IMR-90 (cell line): Measurements from ENCODE around the gene RGP1. TPM values are rescaled to one million over a fixed set of nuclear protein-coding genes. Genes with fewer than 3 reads are reported as not detected.

Experiments used
- ATAC-seq: fragments of 200-7000 bp; cut with Tn5 transposase; 2 replicates; pipeline ENCODE4 v1.9.1; 2020; ENCODE audit warnings: low read depth, mild to moderate bottlenecking, moderate library complexity
- BruUV-seq: library from RNA; stranded (reverse); fragments of 400-500 nt; replicated peaks from 2 replicates; lab custom pipeline; 2021; lab: Mats Ljungman, UMichigan
- CTCF ChIA-PET: fragments of 300-600 bp; formaldehyde crosslinking; extraction: SDS; loops from one replicate; lab custom pipeline; 2021; ENCODE audit warnings: antibody characterized with exemption; lab: Yijun Ruan, JAX
- POLR2A ChIA-PET: fragments of 300-600 bp; sonication (Branson Sonifier 250); formaldehyde crosslinking; loops from one replicate; lab custom pipeline; 2022; ENCODE audit warnings: antibody characterized with exemption; ENCODE audit not compliant: unreplicated experiment; lab: Charles Lee
- DNase-seq: peaks from one replicate; pipeline ENCODE4 v3.0.0; 2013
- H2AFZ ChIP-seq: replicated peaks from 2 replicates; pipeline ENCODE3; 2013; ENCODE audit warnings: low read length, mild to moderate bottlenecking; ENCODE audit not compliant: poor library complexity
- H2AK5ac ChIP-seq: 2 replicates; pipeline ENCODE4 v1.6.1; 2013; ENCODE audit warnings: low read depth, low read length, inconsistent platforms
- H2AK9ac ChIP-seq: replicated peaks from 2 replicates; pipeline ENCODE3; 2013; ENCODE audit warnings: mild to moderate bottlenecking, low read depth, low read length, moderate library complexity; ENCODE audit not compliant: poor library complexity
- H2BK120ac ChIP-seq: 2 replicates; pipeline ENCODE4 v1.6.1; 2013; ENCODE audit warnings: low read depth, low read length, inconsistent platforms
- H2BK15ac ChIP-seq: 3 replicates; pipeline ENCODE4 v1.6.1; 2013; ENCODE audit warnings: low read depth, low read length, inconsistent platforms
- H2BK20ac ChIP-seq: 2 replicates; pipeline ENCODE4 v1.6.1; 2013; ENCODE audit warnings: low read depth, mild to moderate bottlenecking, inconsistent platforms, low read length, moderate library complexity
- H2BK5ac ChIP-seq: 2 replicates; pipeline ENCODE4 v1.6.1; 2013; ENCODE audit warnings: mild to moderate bottlenecking, low read depth, low read length, inconsistent platforms; ENCODE audit not compliant: poor library complexity, severe bottlenecking
- H3K14ac ChIP-seq: replicated peaks from 2 replicates; pipeline ENCODE4 v1.6.1; 2013; ENCODE audit warnings: low read depth, low read length, inconsistent platforms
- H3K18ac ChIP-seq: 2 replicates; pipeline ENCODE4 v1.6.1; 2013; ENCODE audit warnings: low read depth, low read length, control low read depth
- H3K23ac ChIP-seq: 2 replicates; pipeline ENCODE4 v1.6.1; 2013; ENCODE audit warnings: low read depth, low read length, inconsistent platforms
- H3K27ac ChIP-seq: 2 replicates; pipeline ENCODE4 v1.5.1; 2013; ENCODE audit warnings: mild to moderate bottlenecking, control low read depth, low read length; ENCODE audit not compliant: insufficient read depth
- H3K27me3 ChIP-seq: 2 replicates; pipeline ENCODE4 v1.6.1; 2013; ENCODE audit warnings: low read length; ENCODE audit not compliant: control insufficient read depth, insufficient read depth
- H3K36me3 ChIP-seq: 2 replicates; pipeline ENCODE4 v1.6.1; 2013; ENCODE audit warnings: low read length, mixed read lengths; ENCODE audit not compliant: control insufficient read depth, insufficient read depth
- H3K4ac ChIP-seq: 2 replicates; pipeline ENCODE4 v1.6.1; 2013; ENCODE audit warnings: low read depth, low read length, inconsistent platforms
- H3K4me1 ChIP-seq: 2 replicates; pipeline ENCODE4 v1.6.1; 2013; ENCODE audit warnings: low read length, mixed read lengths; ENCODE audit not compliant: control insufficient read depth, insufficient read depth
- H3K4me2 ChIP-seq: 2 replicates; pipeline ENCODE4 v1.6.1; 2013; ENCODE audit warnings: low read depth, mild to moderate bottlenecking, control low read depth, low read length, moderate library complexity
- H3K4me3 ChIP-seq: 2 replicates; pipeline ENCODE4 v1.5.1; 2013; ENCODE audit warnings: low read depth, mild to moderate bottlenecking, control low read depth, low read length, moderate library complexity; ENCODE audit not compliant: insufficient read depth
- H3K56ac ChIP-seq: 2 replicates; pipeline ENCODE4 v1.6.1; 2013; ENCODE audit warnings: low read length, inconsistent platforms; ENCODE audit not compliant: insufficient read depth; ENCODE audit errors: extremely low read depth
- H3K79me1 ChIP-seq, 2 experiments: 2 replicates each; pipeline ENCODE4 v1.6.1; 2013; ENCODE audit warnings: low read length in 2 of 2, inconsistent platforms in 1 of 2, low read depth in 1 of 2
- H3K9ac ChIP-seq: 2 replicates; pipeline ENCODE4 v1.6.1; 2013; ENCODE audit warnings: low read depth, low read length, control low read depth
- H3K9me1 ChIP-seq: 2 replicates; pipeline ENCODE4 v1.6.1; 2013; ENCODE audit warnings: low read length, inconsistent platforms; ENCODE audit not compliant: insufficient read depth
- H3K9me3 ChIP-seq: 2 replicates; pipeline ENCODE4 v1.6.1; 2013; ENCODE audit warnings: low read length; ENCODE audit not compliant: control insufficient read depth, insufficient read depth
- H4K20me1 ChIP-seq: 2 replicates; pipeline ENCODE4 v1.6.1; 2013; ENCODE audit warnings: low read length, inconsistent platforms; ENCODE audit not compliant: insufficient read depth
- H4K5ac ChIP-seq: 2 replicates; pipeline ENCODE4 v1.6.1; 2013; ENCODE audit warnings: mild to moderate bottlenecking, low read depth, low read length, control low read depth
- H4K8ac ChIP-seq, 2 experiments: 2 replicates each; pipeline ENCODE4 v1.6.1; 2013; ENCODE audit warnings: low read depth in 2 of 2, low read length in 2 of 2, control low read depth in 1 of 2, inconsistent platforms in 1 of 2
- H4K91ac ChIP-seq: 2 replicates; pipeline ENCODE4 v1.6.1; 2013; ENCODE audit warnings: low read depth, low read length, inconsistent platforms; ENCODE audit not compliant: insufficient read depth
- BHLHE40 ChIP-seq: fragments of 150-350 bp; IDR thresholded peaks from 2 replicates; pipeline ENCODE4 v1.6.1; 2016; ENCODE audit warnings: mild to moderate bottlenecking, low read depth, low read length
- CEBPB ChIP-seq: IDR thresholded peaks from 2 replicates; pipeline ENCODE4 v1.6.1; 2012; ENCODE audit warnings: low read depth, low read length, improper control_type of control experiment
- CTCF ChIP-seq: conservative IDR thresholded peaks from 2 replicates; pipeline ENCODE4 v1.5.1; 2012; ENCODE audit warnings: mild to moderate bottlenecking, low read depth, low read length, improper control_type of control experiment
- ELK1 ChIP-seq: fragments of 150-350 bp; IDR thresholded peaks from 2 replicates; pipeline ENCODE4 v1.6.1; 2016; ENCODE audit warnings: low read depth, mild to moderate bottlenecking, low read length, moderate library complexity, borderline replicate concordance
- FOS ChIP-seq: fragments of 150-350 bp; IDR thresholded peaks from 2 replicates; pipeline ENCODE4 v1.6.1; 2016; ENCODE audit warnings: low read depth, low read length
- MAFK ChIP-seq: IDR thresholded peaks from 2 replicates; pipeline ENCODE4 v1.6.1; 2012; ENCODE audit warnings: low read depth, low read length, improper control_type of control experiment
- MAZ ChIP-seq: IDR thresholded peaks from 2 replicates; pipeline ENCODE4 v1.6.1; 2012; ENCODE audit warnings: low read depth, mild to moderate bottlenecking, low read length, improper control_type of control experiment, moderate library complexity, borderline replicate concordance
- MXI1 ChIP-seq: IDR thresholded peaks from 2 replicates; pipeline ENCODE4 v1.6.1; 2012; ENCODE audit warnings: low read depth, mild to moderate bottlenecking, low read length, moderate library complexity, borderline replicate concordance
- NFE2L2 ChIP-seq: fragments of 150-350 bp; IDR thresholded peaks from 2 replicates; pipeline ENCODE4 v1.6.1; 2016; ENCODE audit warnings: low read depth, mild to moderate bottlenecking, low read length
- POLR2A ChIP-seq: IDR thresholded peaks from 2 replicates; pipeline ENCODE4 v1.6.1; 2012; ENCODE audit warnings: mild to moderate bottlenecking, low read depth, low read length
- RAD21 ChIP-seq: IDR thresholded peaks from 2 replicates; pipeline ENCODE4 v1.6.1; 2012; ENCODE audit warnings: low read length, improper control_type of control experiment
- RFX5 ChIP-seq: IDR thresholded peaks from 2 replicates; pipeline ENCODE4 v1.8.0; 2012; ENCODE audit warnings: low read depth, mild to moderate bottlenecking, low read length, moderate library complexity
- SMC3 ChIP-seq: fragments of 150-350 bp; IDR thresholded peaks from 2 replicates; pipeline ENCODE4 v1.6.1; 2016; ENCODE audit warnings: low read depth, mild to moderate bottlenecking, antibody characterized with exemption, low read length, moderate library complexity
- USF2 ChIP-seq: fragments of 150-350 bp; IDR thresholded peaks from 2 replicates; pipeline ENCODE4 v1.6.1; 2017; ENCODE audit warnings: mild to moderate bottlenecking, antibody characterized with exemption, low read length, low read depth
- WGBS, 2 experiments: methylation state at CpG; one replicate each; pipeline versions ENCODE4 v1.1.5 to v1.1.7; 2013; ENCODE audit warnings: missing lambda C conversion rate in 2 of 2; ENCODE audit not compliant: insufficient read length in 1 of 2; ENCODE audit errors: extremely low coverage in 2 of 2; 5-methylcytosine and 5-hydroxymethylcytosine counted together
- dilution Hi-C: fragments of 300-500 bp; cut with HindIII; formaldehyde crosslinking; loops from one replicate; pipeline ENCODE4 v1.14.3; 2018; ENCODE audit warnings: low sequenced_read_pairs; ENCODE audit not compliant: unreplicated experiment
- in situ Hi-C: fragments of 300-500 bp; cut with MboI; formaldehyde crosslinking; loops from 3 replicates; pipeline ENCODE4 v1.14.3; 2019; ENCODE audit warnings: low sequenced_read_pairs, inconsistent platforms, mixed read lengths
- intact Hi-C: fragments of 100-400 bp; cut with micrococcal nuclease; formaldehyde crosslinking; loops from 2 replicates; pipeline ENCODE4 v1.10.0; 2022
- polyA plus RNA-seq, 3 experiments: library from polyadenylated mRNA; depleted of rRNA; stranded (reverse); fragments of >200 nt; gene quantifications; 2 replicates each; pipeline ENCODE4 v1.2.3, GENCODE V29; 2012; ENCODE audit warnings: low replicate concordance in 1 of 3
- total RNA-seq: library from RNA; depleted of rRNA; stranded (reverse); fragments of >200 nt; gene quantifications from 2 replicates; pipeline ENCODE4 v1.2.3, GENCODE V29; 2012

RGP1 gene
- total and polyA plus RNA-seq, 2 of the 4 experiments (the other 2 are of a cell fraction) = 10.2 to 14.3 TPM

GRCh38 chr9:35711501-35712428, 37.3 kb upstream of the RGP1 start:
- ChIA-PET CTCF (interaction anchor here (0.7 to 1.5 kb wide), 3 partner anchors 15 to 53 kb away, joined by 3 to 4 read pairs (median 3); partner anchors contain the start of genes CCDC107 and RMRP), POLR2A (no interaction called here)
- BruUV-seq = no TSS peak
- Histone ChIP-seq H4K91ac (no peak overlapping the region), H3K9ac (no peak overlapping the region), H3K23ac (no peak overlapping the region), H3K4me3 (no peak overlapping the region), H3K9me1 (no peaks in the 10 kb centered on the region; the same call in none of the 2 replicates), H4K8ac (no peak overlapping the region), H3K9me3 (no peaks in the 10 kb centered on the region), H3K18ac (no peak overlapping the region), H3K4me1 (no peaks in the 10 kb centered on the region), H3K56ac (no peak overlapping the region), H4K20me1 (peaks cover 20% of the 10 kb centered on the region), H3K4ac (no peak overlapping the region), H3K36me3 (peaks cover 82% of the 10 kb centered on the region), H2BK20ac (no peak overlapping the region), H3K4me2 (no peak overlapping the region), H2BK120ac (no peak overlapping the region), H2BK5ac (no peak overlapping the region), H3K14ac (no peak overlapping the region), H2BK15ac (no peak overlapping the region), H3K79me1 (peaks cover 36 to 64% of the 10 kb centered on the region in 2 experiments), H3K27ac (no peak overlapping the region), H2AK9ac (no peak overlapping the region), H4K5ac (no peak overlapping the region), H2AFZ (no peak overlapping the region), H2AK5ac (no peak overlapping the region), H3K27me3 (no peaks in the 10 kb centered on the region)
- ATAC-seq = no peak
- dilution Hi-C loops (no loop called here), in situ Hi-C loops (no loop called here), intact Hi-C loops (no loop called here)
- WGBS, 2 experiments = 100% methylated on average over 3 of the region's 21 CpGs; no CpG with 5 or more reads in 1 of the 2 experiments
- DNase-seq = no peak
- TF ChIP-seq ELK1 = no peak
- no peak for TF ChIP-seq FOS
- no peak for TF ChIP-seq NFE2L2
- no peak for TF ChIP-seq MAFK
- no peak for TF ChIP-seq CTCF
- no peak for TF ChIP-seq BHLHE40
- no peak for TF ChIP-seq MXI1
- no peak for TF ChIP-seq POLR2A
- no peak for TF ChIP-seq RAD21
- TF ChIP-seq RFX5 = no peak
- TF ChIP-seq USF2 = no peak
- no peak for TF ChIP-seq CEBPB
- TF ChIP-seq SMC3 = no peak
- TF ChIP-seq MAZ = no peak
